GM21526 (cell line): ENCODE data around the gene NIPBL.

Experiments
- ATAC-seq: cut with Tn5 transposase; IDR thresholded peaks from one replicate; pipeline ENCODE4 v1.9.1; 2021; ENCODE audit warnings: moderate library complexity; ENCODE audit not compliant: unreplicated experiment, low FRiP score

NIPBL gene

DNA sequence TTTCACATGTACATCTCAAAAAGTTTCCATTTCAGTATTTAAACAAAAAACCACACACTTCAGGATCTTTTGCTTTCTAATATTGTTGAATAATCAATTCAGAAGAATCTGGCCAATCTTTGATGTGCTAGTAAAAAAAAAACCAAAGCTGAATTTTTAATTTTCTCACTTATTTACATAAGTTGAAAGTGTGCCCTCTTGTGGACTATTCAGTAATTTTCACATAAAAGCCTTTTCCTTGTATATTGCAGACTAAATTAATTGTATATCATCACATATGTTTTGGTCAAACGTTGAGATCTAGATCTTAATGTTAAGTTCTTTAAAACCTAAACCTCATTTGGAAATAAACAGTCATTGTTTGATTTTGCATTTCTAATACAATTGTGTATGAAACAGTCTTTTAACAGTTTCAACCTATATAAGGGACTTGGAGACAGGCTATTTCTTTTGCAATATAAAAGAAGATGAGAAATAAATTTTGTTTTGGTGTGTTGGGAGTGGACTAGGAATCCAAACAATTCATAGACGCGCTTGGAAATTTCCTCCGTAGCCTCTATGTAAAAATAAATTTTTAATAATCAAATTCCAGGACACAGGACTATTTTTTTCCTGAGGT, 68.1 kb downstream of the NIPBL start:
- ATAC-seq: no peak

DNA sequence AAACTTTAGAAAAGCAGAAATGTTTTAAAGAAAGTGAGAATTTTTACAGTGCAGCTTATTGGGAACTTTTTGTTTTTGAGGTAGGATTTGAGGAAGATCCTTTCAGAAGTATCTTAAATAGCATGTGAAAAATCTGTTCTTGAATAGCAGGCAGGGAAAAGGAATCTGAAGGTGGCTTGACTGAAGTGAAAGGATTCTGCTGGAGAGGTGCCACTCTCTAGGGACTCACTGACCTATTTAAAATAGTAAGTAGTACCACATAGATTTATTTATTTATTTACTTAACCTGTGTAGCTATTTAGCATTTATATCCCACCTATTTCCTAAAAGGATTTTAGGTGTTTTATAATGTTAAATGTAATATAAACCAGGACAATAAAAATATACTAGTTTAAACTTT, 69.1 kb downstream of the NIPBL start:
- no peak for ATAC-seq

DNA sequence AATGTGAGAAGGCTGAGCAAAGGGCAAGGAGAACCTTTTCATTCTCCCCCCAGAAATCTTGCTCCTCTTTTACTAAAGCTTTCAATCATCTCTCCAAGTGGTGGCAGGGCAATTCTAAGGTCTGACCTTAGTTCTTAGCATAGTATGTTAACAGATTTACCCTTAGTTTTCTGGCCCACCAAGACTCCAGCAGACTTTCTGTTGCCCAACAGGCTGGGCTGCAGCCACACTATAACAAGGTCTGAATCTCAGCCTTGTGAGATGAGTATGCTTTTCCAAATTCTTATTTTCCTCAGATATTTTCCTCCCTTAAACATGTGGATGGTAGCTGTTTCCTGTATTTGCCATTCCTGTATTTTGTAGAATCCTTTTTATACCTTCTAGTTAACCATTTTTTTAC, 69.5 kb downstream of the NIPBL start:
- ATAC-seq: no peak

- ATAC-seq: no peak
Measured at GRCh38 chr5:36948041-36948440, 71.5 kb downstream of the NIPBL start.

DNA sequence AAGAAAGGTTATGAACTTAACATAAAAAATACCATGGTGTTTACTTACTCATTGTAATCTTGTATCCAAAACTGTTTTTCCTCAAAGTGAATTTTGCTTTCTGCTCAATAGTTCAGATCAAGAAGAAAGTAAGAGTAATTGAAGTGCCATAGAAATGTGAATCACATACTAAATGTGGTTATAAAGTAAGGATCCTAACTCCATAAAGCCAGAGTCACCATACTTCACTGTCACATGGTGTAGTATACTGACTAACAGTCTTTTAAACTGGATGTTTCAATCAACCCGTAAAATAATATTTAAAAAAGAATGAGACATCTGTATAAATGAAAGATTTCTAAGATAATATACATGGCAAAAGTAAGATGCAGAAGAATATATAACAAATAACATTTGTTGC, 72.1 kb downstream of the NIPBL start:
- no peak for ATAC-seq

- no peak for ATAC-seq
Measured at GRCh38 chr5:36949593-36949992, 73.0 kb downstream of the NIPBL start.

GRCh38 chr5:36950586-36951457, 74.3 kb downstream of the NIPBL start:
- no peak for ATAC-seq

- no peak for ATAC-seq
Measured at GRCh38 chr5:36953043-36953442, 76.5 kb downstream of the NIPBL start.

GRCh38 chr5:36957953-36958537, 81.5 kb downstream of the NIPBL start:
- ATAC-seq: no peak

DNA sequence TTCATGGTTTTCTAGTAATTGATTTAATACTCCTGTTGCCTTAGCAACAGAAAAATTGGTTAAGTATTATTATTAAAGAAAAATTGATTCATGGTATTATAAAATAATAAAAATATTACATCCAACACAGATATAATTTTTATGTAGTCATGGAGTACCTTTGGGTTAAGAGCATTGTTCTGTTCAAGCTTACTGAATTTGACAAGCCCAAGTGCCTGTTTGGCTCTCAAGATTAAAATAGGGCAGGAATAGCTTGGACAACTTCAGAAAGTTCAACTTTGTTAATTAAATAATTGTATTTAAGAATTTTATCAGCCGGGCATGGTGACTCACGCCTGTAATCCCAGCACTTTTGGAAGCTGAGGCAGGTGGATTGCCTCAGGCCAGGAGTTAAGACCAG, 82.0 kb downstream of the NIPBL start:
- no peak for ATAC-seq

DNA sequence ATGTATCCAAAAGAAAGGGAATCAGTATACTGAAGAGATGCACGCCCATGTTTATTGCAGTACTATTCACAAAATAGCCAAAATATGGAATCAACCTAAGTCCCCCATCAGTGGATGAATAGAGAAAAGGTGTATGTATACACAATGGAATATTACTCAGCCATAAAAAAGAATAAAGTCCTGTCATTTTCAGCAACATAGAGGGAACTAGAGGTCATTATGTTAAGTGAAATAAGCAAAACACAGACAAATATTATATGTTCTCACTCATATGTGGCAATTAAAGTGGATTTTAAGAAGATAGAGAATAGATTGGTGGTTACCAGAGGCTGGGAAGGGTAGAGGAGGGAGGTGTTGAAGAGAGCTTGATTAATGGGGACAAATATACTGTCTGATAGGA, 88.6 kb downstream of the NIPBL start:
- no peak for ATAC-seq

DNA sequence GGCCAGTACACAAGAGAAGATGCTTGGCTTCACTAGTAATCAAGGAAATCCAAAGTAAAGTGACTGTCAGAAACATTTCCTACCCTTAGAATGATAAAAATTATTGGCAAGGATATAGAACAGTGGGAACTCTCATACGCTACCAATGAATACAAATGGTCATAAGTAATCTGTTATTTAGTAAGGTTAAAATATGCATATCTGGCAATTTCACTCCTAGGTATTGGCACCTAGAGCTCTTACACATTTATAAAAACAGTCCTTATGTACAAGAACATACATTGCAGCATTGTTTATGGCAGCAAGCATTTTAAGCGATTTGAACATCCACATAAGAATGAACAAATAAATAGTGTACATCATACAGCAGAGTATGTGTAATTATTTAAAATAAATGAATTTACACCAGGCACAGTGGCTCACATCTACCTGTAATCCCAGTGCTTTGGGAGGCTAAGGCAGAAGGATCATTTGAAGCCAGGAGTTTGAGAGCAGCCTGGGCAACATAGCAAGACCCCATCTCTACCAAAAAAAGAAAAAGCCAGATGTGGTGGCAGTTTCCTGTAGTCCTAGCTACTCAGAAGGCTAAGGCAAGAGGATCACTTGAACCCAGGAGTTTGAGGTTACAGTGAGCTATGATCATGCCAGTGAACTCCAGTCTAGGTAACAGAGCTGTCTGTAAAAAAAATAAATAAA, 93.3 kb downstream of the NIPBL start:
- no peak for ATAC-seq

- ATAC-seq: no peak
Measured at GRCh38 chr5:36978196-36978595, 101.6 kb downstream of the NIPBL start.

GRCh38 chr5:36982146-36982545, 105.6 kb downstream of the NIPBL start:
- ATAC-seq: no peak

DNA sequence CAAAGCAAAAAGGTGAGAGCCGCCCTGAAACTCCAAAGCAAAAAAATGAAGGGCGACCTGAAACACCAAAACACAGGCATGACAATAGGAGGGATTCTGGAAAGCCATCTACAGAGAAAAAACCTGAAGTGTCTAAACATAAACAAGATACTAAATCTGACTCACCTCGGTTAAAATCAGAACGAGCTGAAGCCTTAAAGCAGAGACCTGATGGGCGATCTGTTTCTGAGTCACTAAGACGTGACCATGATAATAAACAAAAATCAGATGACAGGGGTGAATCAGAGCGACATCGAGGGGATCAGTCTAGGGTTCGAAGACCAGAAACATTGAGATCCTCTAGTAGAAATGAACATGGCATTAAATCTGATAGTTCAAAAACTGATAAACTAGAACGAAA, 108.8 kb downstream of the NIPBL start:
- no peak for ATAC-seq

DNA sequence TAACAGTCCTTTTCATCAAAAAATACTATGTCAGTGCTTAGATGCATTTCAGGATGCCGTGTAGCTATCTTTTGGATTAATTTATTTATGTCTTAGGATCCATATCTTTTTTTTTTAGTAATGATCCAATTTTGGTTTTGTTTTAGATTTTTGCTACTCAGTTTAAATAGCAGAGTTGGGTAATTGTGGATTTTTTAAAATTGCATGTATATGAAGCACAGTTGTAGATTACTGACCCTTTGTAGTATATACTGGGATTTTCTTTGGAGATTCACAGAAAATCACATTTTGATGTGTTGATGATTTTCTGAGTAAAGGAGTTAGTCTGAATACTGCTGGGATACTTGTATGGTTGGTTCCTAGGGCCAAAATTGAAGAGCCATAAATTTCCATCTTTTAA, 111.8 kb downstream of the NIPBL start:
- ATAC-seq: no peak

GRCh38 chr5:36998578-36998977, 122.0 kb downstream of the NIPBL start:
- no peak for ATAC-seq

DNA sequence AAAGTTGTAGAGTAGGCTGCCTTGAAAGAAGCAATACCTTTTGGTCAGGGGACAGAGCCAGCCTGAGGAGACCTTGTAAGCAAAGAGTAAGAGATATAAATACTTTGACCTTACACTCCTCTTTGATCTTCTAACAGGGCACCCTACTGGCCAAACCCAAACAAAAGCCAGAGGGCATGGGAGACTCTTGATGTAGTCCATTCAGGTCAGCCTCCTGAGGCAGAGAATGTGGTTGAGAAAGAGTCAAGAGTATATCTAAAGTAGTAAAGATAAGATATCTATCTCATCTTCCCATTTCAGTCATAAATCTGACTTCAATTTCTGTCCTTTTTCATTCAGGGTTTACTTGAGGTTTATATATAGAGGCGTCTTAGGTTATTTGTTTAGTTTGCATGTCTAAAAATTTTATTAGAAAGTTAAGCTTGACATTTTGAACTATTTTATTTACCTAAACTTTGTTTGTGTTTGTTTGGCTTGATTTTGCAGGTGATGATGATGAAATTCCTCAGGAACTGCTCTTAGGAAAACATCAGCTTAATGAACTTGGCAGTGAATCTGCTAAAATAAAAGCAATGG, 125.7 kb downstream of the NIPBL start:
- no peak for ATAC-seq

DNA sequence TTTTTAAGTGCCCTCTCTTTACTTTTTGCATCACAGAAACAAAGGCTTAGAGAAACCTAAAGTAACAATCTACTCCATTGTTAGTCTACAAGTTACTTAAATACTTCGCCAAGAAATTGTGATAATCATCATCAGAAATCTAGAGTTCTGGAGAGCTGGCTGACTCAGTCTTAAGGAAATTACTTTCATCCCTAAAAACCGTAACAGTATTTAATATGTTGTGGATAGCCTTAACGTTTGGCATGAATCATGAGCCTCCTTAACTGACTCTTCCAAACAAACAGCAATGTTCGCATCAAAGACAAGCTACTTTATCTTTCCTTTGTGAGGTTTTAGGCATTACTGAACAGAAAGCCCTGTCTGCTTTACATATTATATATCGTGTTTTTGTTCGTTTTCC, 128.7 kb downstream of the NIPBL start:
- no peak for ATAC-seq

DNA sequence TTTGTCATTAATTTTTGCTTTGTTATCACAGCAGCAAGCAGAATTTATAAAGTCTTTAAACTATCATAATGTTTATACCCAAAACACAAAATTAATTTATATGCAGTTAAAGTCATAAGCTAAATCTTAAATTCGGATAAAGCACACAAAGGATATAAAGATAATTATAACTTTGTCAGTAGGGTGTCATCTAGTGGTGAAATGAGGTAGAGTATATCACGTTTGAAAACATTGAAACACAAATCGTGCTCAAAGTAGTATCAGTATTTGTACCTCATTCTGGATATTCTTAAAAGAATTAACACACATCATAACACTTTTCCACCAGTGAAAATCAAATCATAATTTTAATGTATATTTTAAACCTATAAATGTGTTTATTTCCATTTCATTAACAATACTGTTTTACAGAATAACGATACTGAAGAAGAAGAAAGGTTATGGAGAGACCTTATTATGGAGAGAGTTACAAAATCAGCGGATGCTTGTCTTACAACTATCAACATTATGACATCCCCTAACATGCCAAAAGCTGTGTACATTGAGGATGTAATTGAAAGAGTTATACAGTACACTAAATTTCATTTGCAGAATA, 129.5 kb downstream of the NIPBL start:
- ATAC-seq: no peak
